ENCODE data around the gene NUPR2. TPM values are rescaled to one million over a fixed set of nuclear protein-coding genes. Genes with fewer than 3 reads are reported as not detected.
"Not testable (repeated sequence)": the region's sequence is repeated elsewhere in the genome, so short reads cannot be mapped to it uniquely, and the experiment has no call there.

NUPR2 gene
- polyA plus RNA-seq, 1 donor (not counting 4 experiments of a cell fraction or from before 2014, with no cell fraction given) = not detected

- peaks cover under 1% of the 10 kb centered on the region for H3K4me1 ChIP-seq (ENCODE audit: control insufficient read depth, extremely low read depth, insufficient read depth, low read length)
- H2AFZ ChIP-seq (ENCODE audit: control insufficient read depth, low read length) = no peak overlapping the region
- H4K20me1 ChIP-seq (ENCODE audit: control insufficient read depth, extremely low read depth, insufficient read depth, low read length) = no peaks in the 10 kb centered on the region
- no peaks in the 10 kb centered on the region for H3K27me3 ChIP-seq (ENCODE audit: control insufficient read depth, extremely low read depth, insufficient read depth, low read length)
- peaks cover 10% of the 10 kb centered on the region for H3K79me2 ChIP-seq (ENCODE audit: control insufficient read depth, insufficient read depth, low read length)
- dilution Hi-C loops (cut with MboI; ENCODE audit: extremely low pct_ligation_motif_present, low sequenced_read_pairs) = no loop called here
- peaks cover 23 to 24% of the 10 kb centered on the region in 2 experiments for H3K36me3 ChIP-seq (ENCODE audit: control insufficient read depth in 2 of 2, extremely low read depth in 1 of 2, insufficient read depth in 2 of 2, low read length in 2 of 2)
- no peak overlapping the region for H3K4me2 ChIP-seq (ENCODE audit: control insufficient read depth, extremely low read depth, insufficient read depth, low read depth, low read length)
- no peak overlapping the region for H3K4me3 ChIP-seq (ENCODE audit: control insufficient read depth in 2 of 3, extremely low read depth in 1 of 3, insufficient read depth in 2 of 3, low read depth in 1 of 3, low read length in 3 of 3)
- no peak overlapping the region for H3K27ac ChIP-seq (ENCODE audit: control insufficient read depth, insufficient read depth, low read length)
- no peaks in the 10 kb centered on the region for H3K9me1 ChIP-seq (ENCODE audit: control insufficient read depth, extremely low read depth, insufficient read depth, low read length)
- no peaks in the 10 kb centered on the region for H3K9me3 ChIP-seq (ENCODE audit: control insufficient read depth, low read depth, low read length)
- no peak for TF ChIP-seq CTCF (optimal IDR thresholded peaks at IDR 0.05 in 1 of 3, IDR thresholded peaks at IDR 0.05 in 1 of 3, conservative IDR thresholded peaks at IDR 0.05 in 1 of 3; ENCODE audit: extremely low read depth in 1 of 3, insufficient read depth in 2 of 3, low read length in 3 of 3)
- no peak for TF ChIP-seq EZH2 (IDR thresholded peaks at IDR 0.05; ENCODE audit: low read length)
- no peak overlapping the region for H3K9ac ChIP-seq (ENCODE audit: control insufficient read depth, extremely low read depth, insufficient read depth, low read length)
- DNase-seq (ENCODE audit: low read depth, low spot score) = no peak
- no peak for FAIRE-seq
These were observed 16.6 kb downstream of the NUPR2 start for GRCh38 chr7:56099653-56100052.

- H3K4me3 ChIP-seq (ENCODE audit: control insufficient read depth in 2 of 3, extremely low read depth in 1 of 3, insufficient read depth in 2 of 3, low read depth in 1 of 3, low read length in 3 of 3); H3K9ac ChIP-seq (ENCODE audit: control insufficient read depth, extremely low read depth, insufficient read depth, low read length); H3K79me2 ChIP-seq (ENCODE audit: control insufficient read depth, insufficient read depth, low read length); H3K9me3 ChIP-seq (ENCODE audit: control insufficient read depth, low read depth, low read length); H3K4me2 ChIP-seq (ENCODE audit: control insufficient read depth, extremely low read depth, insufficient read depth, low read depth, low read length); H3K27ac ChIP-seq (ENCODE audit: control insufficient read depth, insufficient read depth, low read length); H3K4me1 ChIP-seq (ENCODE audit: control insufficient read depth, extremely low read depth, insufficient read depth, low read length); dilution Hi-C loops (cut with MboI; ENCODE audit: extremely low pct_ligation_motif_present, low sequenced_read_pairs); DNase-seq (ENCODE audit: low read depth, low spot score); H3K9me1 ChIP-seq (ENCODE audit: control insufficient read depth, extremely low read depth, insufficient read depth, low read length); FAIRE-seq; H3K27me3 ChIP-seq (ENCODE audit: control insufficient read depth, extremely low read depth, insufficient read depth, low read length); H4K20me1 ChIP-seq (ENCODE audit: control insufficient read depth, extremely low read depth, insufficient read depth, low read length); H2AFZ ChIP-seq (ENCODE audit: control insufficient read depth, low read length): not testable (repeated sequence)
- peaks cover 21 to 23% of the 10 kb centered on the region in 2 experiments for H3K36me3 ChIP-seq (ENCODE audit: control insufficient read depth in 2 of 2, extremely low read depth in 1 of 2, insufficient read depth in 2 of 2, low read length in 2 of 2)
These were observed 17.8 kb downstream of the NUPR2 start for GRCh38 chr7:56098187-56099008.

All from keratinocyte (primary cell).